Neural progenitor cell (in vitro differentiated cells): ENCODE data around the gene VEZF1.

Experiments
- EZH2phosphoT487 ChIP-seq: fragments of 200-600 bp; sonication (generic); IDR thresholded peaks from 2 replicates; pipeline ENCODE4 v1.6.1; 2017; ENCODE audit warnings: antibody characterized with exemption
- TF ChIP-seq, protein P1 (sequence below): fragments of 200-600 bp; sonication (generic); IDR thresholded peaks from 2 replicates; pipeline ENCODE4 v1.5.1; 2017; ENCODE audit warnings: antibody characterized with exemption, mild to moderate bottlenecking

DNA sequence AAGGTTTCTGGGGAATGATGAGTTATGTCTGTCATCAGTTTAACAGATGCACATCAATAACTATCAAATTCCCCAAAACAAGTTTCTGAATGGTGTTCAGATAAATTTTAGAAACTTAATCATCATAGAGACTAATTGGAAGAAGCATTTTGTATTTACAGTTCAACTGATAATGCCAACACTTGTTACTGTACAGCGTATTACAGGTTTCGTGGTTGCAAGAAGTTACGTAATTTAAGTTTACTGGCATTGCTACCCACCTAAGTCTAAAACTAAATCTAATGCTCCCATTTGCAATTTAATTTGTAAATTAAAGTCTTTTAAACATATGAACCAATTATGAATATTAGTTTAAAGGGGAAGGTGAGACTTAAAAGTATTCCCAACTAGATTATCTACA, 16.0 kb upstream of the VEZF1 start:
- TF ChIP-seq, protein P1, sequence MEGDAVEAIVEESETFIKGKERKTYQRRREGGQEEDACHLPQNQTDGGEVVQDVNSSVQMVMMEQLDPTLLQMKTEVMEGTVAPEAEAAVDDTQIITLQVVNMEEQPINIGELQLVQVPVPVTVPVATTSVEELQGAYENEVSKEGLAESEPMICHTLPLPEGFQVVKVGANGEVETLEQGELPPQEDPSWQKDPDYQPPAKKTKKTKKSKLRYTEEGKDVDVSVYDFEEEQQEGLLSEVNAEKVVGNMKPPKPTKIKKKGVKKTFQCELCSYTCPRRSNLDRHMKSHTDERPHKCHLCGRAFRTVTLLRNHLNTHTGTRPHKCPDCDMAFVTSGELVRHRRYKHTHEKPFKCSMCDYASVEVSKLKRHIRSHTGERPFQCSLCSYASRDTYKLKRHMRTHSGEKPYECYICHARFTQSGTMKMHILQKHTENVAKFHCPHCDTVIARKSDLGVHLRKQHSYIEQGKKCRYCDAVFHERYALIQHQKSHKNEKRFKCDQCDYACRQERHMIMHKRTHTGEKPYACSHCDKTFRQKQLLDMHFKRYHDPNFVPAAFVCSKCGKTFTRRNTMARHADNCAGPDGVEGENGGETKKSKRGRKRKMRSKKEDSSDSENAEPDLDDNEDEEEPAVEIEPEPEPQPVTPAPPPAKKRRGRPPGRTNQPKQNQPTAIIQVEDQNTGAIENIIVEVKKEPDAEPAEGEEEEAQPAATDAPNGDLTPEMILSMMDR: no peak
- no peak for TF ChIP-seq EZH2phosphoT487
